ENCODE data around the gene RHEX.

DNA sequence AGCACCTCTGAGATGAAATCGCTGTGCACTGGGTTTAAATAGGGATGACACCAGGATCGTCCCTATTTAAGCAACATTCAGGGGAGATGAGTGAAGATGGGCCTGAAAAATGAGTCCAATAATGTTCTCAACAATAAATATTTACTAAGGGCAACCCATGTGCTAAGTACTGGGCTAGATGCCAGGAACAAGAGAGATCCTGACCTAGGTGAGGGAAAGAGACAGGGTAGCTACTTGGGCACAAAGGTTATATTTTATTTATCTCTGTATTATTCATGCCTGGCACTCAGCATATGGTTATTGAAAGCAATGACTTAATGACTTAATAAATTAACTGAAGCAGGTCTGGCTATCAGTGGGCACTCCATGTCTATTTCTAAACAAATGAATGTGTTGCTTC lies 91.6 kb downstream of the RHEX start:
- TF ChIP-seq, protein P1, sequence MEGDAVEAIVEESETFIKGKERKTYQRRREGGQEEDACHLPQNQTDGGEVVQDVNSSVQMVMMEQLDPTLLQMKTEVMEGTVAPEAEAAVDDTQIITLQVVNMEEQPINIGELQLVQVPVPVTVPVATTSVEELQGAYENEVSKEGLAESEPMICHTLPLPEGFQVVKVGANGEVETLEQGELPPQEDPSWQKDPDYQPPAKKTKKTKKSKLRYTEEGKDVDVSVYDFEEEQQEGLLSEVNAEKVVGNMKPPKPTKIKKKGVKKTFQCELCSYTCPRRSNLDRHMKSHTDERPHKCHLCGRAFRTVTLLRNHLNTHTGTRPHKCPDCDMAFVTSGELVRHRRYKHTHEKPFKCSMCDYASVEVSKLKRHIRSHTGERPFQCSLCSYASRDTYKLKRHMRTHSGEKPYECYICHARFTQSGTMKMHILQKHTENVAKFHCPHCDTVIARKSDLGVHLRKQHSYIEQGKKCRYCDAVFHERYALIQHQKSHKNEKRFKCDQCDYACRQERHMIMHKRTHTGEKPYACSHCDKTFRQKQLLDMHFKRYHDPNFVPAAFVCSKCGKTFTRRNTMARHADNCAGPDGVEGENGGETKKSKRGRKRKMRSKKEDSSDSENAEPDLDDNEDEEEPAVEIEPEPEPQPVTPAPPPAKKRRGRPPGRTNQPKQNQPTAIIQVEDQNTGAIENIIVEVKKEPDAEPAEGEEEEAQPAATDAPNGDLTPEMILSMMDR (conservative IDR thresholded peaks at IDR 0.05), result no peak
- no peak for TF ChIP-seq ZFX (IDR thresholded peaks at IDR 0.05)
